SH-SY5Y (cell line): ENCODE measurements around the gene SAA1.

Experiments
- GATA2 ChIP-seq: IDR thresholded peaks from 2 replicates; pipeline ENCODE4 v1.6.1; 2011; ENCODE audit warnings: mild to moderate bottlenecking, low read depth, low read length
- GATA3 ChIP-seq: IDR thresholded peaks from 2 replicates; pipeline ENCODE4 v1.6.1; 2011; ENCODE audit warnings: low read depth, mild to moderate bottlenecking, low read length, moderate library complexity

SAA1 gene

GRCh38 chr11:18265949-18266348, at the start of gene SAA1:
Gene SAA1 (plus strand): TSS chr11:18266264. CDS start chr11:18266888, 624 bp downstream.
- TF ChIP-seq GATA3 (no peak), GATA2 (no peak)

GRCh38 chr11:18221274-18221876, 44.7 kb upstream of the SAA1 start:
- TF ChIP-seq GATA3 (no peak), GATA2 (no peak)

DNA sequence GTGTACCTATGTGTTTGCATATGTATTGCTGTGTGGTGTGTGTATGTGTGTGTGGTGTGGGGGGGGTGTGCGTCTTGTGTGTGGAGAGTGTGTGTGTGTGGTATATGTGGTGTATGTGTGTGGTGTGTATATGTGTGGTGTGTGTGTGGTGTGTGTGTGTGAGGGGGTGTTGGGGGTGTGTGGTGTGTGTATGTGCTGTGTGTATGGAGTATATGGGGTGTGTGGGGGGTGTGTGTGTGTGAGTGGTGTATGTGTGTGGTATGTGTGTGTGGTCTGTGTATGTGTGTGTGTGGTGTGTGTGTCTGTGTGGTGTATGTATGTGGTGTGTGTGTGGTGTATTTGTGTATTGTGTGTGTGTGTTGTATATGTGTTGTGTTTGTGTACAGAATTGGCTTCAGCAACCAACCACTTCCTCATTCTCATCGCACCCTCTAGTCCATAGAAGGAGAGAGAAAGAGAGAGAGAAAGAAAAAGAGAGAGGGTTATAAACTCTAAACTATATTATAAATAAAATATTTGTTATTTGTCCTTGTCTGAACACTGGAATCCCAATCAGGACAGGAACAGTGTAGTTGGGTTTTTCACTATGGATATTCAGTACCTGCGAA, 43.1 kb upstream of the SAA1 start:
- TF ChIP-seq GATA2 (no peak), GATA3 (no peak)

GRCh38 chr11:18223591-18224387, 42.3 kb upstream of the SAA1 start:
- TF ChIP-seq GATA3, result no peak
- TF ChIP-seq GATA2, result no peak

- TF ChIP-seq GATA2 (no peak), GATA3 (no peak)
Measured at GRCh38 chr11:18225913-18226312, 40.2 kb upstream of the SAA1 start.

DNA sequence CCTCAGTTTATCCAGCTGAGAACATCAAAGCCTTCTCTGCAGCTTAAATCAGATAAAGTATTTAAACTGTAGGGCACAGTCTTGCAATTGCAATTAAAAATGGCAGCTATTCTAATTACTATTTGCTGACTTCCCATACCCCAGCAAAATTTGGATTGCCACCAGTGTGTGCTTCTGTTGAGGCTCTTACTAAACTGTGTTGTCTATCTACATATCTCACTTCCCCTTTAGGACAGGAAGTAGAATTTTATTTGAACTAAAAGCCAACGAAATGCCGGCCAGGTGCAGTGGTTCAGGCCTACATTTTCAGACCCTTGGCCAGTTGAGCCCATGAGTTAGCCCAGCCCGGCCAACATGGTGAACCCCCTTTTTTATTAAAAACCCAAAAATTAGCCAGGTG, 36.6 kb upstream of the SAA1 start:
- no peak for TF ChIP-seq GATA2
- no peak for TF ChIP-seq GATA3

- TF ChIP-seq GATA3 (no peak), GATA2 (no peak)
Measured at GRCh38 chr11:18230859-18231258, 35.2 kb upstream of the SAA1 start.

- no peak for TF ChIP-seq GATA3
- TF ChIP-seq GATA2, result no peak
Measured at GRCh38 chr11:18233912-18234311, 32.2 kb upstream of the SAA1 start.

- TF ChIP-seq GATA3 (no peak), GATA2 (no peak)
Measured at GRCh38 chr11:18235394-18236334, 30.4 kb upstream of the SAA1 start.

DNA sequence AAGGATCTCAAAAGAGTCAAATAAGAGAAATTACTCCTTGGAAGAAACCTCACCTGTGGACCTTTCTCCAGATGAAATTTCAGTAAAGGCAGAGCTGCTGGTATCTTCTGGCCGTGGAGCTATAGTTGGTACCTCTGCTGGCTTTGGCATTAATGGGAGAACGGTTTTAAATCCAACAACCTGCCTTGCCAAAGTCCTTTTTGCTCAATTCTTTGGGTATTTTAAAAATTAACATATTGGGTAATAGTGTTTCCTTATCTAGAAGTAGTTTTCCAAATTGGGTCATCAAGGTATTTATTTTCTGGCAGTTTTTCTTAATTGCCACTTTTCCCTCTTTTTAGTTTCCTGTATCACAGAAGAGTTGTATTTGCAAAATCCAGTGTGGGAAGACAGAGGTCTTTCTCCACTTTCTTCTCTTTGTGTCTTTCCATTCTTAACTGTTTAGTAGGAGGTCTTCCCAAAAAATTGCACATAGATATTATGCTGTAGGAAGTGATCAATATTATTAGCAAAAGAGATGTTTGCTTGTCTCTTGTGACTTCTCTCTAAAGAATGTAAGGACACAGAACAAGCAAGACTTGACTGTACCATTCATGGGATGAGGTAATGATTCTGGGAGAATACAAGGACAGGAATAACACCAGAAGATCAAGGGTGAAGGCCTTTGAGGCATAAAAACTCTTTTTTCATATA, 29.3 kb upstream of the SAA1 start, which contains the start of gene SAA4:
TSS of gene SAA4 (minus strand) at position 139 of the 693 bp plus-strand sequence. CDS start 876 bp downstream, outside the sequence.
- TF ChIP-seq GATA2, result no peak
- TF ChIP-seq GATA3, result no peak

GRCh38 chr11:18239655-18240054, 26.4 kb upstream of the SAA1 start:
- TF ChIP-seq GATA2, result no peak
- no peak for TF ChIP-seq GATA3

- no peak for TF ChIP-seq GATA2
Measured at GRCh38 chr11:18243783-18244362, 22.2 kb upstream of the SAA1 start.

DNA sequence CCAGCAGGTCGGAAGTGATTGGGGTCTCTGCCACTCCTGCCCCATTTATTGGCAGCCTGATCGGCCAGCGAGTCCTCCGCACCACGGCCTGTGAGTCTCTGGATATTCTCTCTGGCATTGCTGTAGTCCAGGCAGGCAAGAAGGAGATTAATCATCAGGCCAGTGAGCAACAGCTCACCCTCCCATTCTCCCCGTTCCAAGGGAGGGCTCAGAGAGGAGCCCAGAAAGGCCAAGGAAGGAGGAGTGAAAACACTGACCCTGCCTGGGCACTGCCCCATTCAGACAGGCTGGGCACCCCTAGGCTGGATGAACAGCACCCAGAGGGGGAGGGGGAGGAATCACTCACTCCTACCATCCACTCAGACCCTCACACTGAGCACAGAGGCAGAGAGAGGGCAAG, 20.7 kb upstream of the SAA1 start:
- TF ChIP-seq GATA2 (no peak), GATA3 (no peak)
